GM21786 (cell line): ENCODE results near the gene SRL.
"Not testable (repeated sequence)": the region's sequence is repeated elsewhere in the genome, so short reads cannot be mapped to it uniquely, and the experiment has no call there.

Experiments used
- ATAC-seq: cut with Tn5 transposase; IDR thresholded peaks from one replicate; pipeline ENCODE4 v1.9.1; 2021; ENCODE audit not compliant: unreplicated experiment

Gene SRL

DNA sequence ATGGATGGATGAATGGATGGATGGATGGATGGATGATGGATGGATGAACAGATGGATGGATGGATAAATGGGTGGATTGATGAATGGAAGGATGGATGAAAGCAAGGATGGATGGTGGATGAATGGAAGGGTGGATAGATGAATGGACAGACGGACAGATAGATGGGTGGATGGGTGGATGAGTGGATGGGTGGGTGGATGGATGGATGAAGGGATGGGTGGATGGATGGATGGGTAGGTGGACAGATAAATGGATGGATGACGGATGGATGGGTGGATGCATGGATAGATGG is 14.9 kb downstream of the SRL start:
- no peak for ATAC-seq

DNA sequence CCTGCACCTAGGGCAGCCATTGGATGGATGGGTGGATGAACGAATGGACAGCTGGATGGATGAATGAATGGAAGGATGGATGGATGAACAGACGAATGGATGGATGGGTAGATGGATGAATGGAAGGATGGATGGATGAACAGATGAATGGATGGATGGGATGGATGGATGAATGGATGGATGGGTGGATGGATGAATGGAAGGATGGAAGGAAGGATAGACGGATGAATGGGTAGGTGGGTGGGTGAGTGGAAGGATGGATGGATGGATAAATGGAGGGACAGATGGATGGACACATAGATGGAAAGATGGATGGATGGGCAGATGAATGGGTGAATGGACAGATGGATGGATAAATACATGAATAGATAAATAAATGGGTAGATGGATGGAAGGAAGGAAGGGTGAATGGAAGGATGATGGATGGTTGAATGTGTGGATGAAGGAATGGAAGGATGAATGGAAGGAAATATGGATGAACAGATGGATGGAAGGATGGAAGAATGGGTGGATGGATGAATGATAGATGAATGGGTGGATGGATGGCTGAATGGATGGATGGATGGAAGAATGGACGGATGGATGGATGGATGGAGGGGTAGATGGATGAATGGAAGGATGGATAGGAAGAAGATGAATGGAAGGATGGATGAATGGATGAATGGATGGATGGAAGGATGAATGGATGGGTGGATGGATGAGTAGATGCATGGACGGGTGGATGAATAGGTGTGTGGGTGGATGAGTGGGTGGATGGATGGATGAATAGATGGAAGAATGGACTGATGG is 15.4 kb downstream of the SRL start:
- no peak for ATAC-seq

DNA sequence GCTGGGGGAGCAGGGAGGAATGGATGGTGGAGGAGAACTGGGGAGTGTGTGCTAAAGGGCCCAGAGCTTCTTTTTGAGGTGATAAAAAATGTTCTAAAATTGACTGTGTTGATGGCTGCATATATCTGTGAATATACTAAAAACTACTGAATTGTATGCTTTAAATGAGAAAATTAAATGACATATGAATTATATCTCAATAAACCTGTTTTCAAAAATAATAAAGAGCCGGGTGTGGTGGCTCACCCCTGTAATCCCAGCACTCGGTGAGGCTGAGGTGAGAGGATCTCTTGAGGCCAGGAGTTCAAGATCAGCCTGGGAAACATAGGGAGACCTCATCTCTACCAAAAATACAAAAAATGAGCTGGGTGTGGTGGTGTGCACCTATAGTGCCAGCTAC is 16.8 kb downstream of the SRL start:
- no peak for ATAC-seq

DNA sequence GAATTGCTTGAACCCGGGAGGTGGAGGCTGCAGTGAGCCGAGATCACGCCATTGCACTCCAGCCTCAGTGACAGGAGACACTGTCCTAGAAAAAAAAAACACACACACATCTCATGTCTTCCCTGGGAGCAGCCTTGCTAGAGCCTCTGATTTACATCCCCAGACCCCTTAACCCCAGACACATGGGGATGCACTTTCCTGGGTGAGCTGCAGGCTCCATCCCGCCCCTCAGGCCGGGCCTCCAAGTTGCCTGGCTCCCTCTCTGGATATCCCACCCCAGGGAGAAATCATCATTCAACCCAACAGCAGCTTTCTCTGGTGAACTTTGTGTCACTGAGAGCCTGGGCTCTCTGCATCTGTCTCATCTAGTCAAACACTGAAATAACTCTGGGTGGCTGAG is 21.5 kb downstream of the SRL start:
- no peak for ATAC-seq

DNA sequence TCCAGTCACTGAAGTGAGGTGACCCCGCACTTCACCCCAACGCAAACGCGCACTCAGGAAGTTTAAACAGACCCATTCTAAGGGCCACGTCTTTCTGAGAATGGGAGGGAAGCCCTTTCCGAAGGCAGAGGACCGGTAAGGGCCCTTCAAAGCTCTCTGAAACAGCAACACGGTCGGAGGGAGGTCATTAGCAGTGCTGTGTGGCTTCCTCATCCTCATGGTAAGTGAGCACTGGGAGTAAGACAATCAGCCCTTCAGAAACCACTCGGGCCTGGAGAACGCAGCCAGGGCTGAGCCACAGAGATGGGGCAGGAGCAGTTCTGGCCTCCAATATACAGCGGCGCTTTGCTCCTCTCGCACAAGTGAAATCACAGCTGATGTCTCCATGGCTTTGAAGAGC is 23.7 kb downstream of the SRL start:
- ATAC-seq: no peak

DNA sequence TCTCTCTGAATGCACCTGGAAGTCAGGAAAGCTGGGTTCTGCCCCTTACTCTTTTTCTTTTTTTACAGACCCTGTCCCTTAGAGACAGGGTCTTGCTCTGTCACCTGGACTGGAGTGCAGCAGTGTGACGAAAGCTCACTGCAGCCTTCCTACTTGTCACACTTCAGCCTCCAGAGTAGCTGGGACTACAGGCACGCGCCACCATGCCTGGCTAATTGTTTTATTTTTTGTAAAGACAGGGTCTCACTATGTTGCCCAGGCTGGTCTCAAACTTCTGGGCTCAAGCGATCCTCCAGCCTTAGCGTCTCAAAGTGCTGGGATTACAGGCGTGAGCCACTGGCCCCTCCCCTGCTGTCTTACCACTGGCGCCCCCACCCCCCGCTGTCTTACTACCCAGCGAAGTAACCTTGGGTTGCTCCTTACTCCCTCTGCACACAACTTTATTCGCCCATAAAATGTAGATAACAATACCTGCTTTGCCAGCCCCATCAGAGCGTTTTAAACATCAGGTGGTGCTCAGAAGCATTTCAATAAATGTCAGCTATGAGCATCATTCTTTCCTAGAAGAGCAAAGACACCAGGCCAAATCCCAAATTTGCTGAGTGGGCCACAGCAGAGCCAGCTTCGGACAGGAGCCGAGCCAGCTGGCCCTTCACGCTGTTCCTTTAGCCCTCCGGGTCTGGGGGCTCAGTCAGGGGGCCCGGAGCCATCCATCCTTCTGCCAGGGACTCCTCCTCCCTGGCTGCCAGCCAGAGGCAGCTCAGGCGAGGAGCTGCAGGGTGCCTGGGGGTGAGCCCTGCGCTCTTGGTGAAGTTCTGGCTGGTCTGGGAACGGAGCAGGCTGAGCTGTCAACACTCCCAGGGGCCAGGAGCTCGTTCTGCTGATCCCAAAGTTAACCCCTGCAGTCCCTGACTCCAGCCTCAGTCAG is 24.4 kb downstream of the SRL start:
- no peak for ATAC-seq

DNA sequence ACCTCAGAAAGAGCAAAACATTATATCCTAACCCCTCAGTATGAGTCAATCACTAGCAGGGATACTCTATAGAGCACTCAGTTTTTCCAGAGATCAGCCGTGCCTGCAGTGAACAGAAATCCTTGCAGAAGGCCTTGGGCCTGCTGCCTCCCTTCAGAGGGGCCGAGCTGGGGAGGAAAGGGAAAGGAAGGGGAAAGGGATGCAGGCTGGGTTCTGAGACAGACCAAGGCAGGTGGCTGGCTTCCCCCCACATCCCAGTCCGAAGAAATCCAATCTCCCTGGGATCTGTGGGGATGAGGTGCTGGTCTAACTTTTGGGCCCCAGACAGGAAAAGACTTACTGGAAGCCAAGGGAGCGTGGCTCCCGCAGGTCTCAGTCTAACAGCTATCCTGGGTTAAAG is 25.3 kb downstream of the SRL start:
- no peak for ATAC-seq

DNA sequence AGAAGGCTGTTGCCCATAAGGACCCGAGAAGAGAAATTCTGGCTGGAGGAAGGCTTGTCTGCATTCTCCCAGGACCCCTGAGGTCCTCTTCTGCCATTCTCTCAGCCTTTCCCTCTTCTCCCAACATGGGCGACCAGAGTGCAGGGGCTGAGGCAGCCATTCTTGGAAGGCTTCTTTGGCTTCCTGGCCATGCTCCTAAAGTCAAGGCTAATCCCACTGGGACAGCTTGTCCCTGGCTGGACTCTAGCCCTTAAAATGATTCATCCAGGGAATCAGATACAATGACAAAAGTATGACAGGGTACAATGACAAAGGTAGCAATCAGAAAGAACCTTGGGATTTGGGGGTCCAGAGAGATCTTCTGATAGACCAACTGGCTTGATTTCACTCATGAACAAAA is 26.8 kb downstream of the SRL start:
- no peak for ATAC-seq

DNA sequence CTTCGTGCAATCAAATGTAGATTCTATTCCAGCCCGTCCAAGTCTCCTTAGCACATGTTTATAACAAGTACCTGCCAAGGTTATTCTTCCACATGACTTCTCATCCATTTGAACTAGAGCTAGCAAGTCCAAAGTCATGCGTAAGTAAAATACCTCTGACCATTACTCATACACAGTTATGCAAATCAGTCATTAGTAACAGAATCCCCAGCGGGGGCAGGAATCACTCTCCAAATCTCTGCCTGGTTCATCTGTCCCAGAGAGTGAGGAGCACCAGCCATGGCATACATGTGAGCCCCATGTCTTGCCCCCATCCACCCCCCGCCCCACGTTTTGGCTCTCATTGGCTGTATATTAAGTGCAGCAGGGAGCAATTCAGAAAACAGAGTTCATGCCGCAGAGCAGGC is 27.7 kb downstream of the SRL start:
- no peak for ATAC-seq

DNA sequence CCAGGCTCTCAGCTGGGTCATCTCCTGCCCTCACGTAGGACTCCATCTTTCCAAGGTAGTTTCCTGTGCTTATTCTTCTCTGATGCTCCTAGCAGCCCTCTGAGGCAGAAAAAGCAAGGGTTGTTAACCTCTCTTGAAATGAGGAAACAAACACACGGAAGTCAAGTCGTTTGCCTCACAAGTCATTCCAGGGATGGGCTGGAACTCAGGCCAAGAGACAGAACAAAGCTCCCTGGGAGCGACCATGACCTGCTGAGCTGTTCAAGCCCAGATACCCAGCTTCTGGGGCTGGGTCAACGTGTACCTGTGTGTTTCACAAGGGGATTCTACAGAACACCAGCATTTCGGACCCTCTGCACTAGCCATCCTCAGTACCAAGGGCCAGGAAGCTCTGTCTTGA is 28.1 kb downstream of the SRL start:
- ATAC-seq: no peak

DNA sequence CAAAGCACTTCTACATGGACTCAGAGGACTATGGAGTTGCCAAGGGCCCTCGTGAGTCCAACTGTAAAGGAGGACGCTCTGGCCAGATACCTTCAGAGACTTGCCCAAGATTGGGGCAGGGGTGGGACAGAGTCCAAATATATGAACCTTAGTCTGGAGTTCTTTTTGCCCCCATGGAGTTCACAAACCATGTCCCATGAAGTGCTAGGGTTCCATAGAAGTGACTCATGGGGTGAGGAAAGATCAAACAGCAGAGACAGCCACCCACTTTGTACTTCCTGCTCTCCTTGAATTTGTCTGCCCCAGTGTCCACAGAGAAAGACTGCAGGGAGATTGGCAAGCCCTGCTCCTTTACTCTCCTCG is 29.0 kb downstream of the SRL start:
- no peak for ATAC-seq

DNA sequence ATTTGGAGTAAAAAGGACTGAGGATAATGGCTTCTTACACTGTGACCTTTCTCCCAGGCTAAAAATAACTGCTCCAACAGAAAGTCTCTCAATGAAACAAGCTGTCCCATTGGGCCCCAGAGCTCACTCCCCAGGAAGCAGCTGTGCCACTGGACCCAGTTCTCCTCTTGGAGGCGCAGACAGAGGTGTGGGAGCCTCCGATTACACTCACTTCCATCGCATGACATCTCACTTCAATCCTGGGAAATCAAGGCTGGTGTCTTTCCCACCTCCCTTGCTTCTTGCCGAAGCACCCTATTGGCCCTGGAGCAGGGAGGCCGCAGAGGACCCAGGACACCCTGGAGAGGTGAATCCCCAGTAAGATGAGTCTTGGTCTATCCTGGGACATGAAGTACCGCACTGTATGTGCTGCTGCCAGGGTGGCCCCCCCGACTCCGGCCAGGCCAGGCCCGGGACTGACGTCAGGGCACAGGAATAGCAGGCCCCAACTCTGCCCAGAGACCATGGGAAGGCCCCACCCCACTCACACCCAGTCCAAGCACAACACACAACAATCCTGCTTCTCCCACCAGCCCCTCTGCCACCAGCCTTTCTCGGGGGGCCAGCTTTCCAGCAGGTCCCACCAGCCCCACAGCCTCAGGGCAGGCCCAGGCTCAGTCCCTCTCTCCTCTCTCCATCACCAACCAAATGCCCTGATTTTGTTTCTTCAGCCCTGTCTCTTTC is 29.5 kb downstream of the SRL start:
- no peak for ATAC-seq

DNA sequence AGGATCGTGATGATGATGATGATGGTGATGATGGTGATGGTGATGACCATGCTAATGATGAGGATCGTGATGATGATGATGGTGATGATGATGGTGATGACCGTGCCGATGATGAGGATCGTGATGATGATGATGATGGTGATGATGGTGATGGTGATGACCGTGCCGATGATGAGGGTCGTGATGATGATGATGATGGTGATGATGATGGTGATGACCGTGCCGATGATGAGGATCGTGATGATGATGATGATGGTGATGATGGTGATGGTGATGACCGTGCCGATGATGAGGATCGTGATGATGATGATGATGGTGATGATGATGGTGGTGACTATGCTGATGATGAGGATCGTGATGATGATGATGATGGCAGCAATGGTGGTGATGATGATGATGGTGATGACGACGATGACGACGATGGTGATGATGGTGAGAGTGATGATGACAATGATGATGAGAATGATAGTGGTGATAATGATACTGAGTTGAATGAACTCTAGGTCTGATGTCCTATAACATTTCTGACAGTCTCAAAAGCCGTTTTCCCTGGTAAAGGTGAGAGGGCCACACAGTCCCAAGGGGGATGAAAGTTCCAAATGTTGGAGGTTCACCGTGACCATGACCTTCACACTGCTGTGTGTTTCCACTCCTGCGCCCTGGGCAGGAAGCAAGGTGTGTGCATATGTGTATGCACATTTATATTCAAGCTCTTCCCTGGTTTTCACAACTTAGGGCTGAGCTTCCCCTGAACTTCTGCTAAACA is 30.3 kb downstream of the SRL start:
- not testable (repeated sequence) for ATAC-seq

DNA sequence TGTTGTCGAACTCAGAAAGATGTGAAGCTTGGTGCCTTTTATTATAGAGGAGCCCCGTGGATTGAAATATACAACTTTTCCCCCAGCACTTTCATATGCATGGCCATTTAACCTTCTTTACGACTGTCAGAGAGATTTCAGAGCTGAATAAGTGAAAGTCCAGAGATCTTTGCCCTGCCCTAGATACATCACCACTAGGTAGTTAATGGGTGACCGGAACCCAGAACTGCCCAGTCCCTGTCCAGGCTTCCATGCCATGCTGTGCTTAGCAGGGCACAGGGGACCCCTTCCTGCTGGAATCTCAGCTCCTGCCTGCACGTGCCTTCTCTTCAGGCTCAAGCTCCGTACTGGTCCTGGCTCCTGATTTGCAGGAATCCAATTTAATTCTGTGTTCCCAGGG is 32.2 kb downstream of the SRL start:
- ATAC-seq: no peak

DNA sequence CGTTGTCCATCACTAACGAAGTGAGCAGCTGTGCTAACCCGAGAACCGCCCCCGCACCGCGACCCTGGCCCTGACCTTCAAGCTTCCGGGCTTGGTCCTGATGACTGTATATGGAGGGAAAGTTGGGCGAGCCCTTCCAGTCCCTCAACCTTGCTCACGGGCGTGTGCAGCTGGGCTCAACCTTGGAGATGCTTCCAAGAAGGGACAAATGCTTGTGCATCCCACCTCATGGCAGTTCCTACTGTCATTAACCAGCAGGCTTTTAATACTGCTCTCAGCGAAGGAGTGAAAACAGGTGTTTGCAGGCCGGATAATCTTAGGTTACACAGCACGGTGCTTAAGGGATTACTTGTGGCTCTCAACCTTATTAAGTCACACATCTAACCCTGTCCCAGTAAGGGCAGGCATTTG is 33.5 kb downstream of the SRL start:
- no peak for ATAC-seq

DNA sequence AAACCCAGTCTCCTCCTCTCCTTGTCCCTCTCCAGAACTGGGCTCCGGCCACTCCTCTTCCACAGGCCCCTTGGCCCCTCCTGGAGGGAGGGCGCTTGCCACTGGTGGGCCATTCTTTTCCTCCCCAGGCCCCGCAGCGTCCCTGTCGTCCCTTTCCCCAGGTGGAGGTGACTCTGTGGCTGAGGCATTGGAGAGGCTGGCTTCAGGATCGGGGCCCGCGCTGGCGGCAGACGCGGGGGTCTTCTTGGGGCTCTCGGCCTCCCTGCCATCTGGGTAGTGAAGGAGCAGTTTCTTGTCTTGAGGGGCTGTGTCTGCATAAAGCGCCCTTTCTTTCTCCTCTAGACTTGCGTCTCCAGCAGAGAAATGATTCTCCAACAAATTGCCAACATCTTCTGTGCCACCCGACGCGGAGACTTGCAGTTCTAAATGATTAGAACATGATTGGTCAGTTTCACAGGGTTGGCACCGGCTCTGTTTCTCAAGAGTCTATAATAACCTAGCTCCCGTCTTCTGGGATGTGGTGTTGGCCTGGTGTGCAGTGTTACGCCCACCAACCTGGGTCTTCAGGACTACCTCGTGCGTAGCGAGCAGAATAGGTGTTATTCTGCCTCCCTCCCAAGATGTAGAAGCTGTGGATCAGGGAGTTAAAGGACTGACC is 34.1 kb downstream of the SRL start:
- ATAC-seq: no peak

DNA sequence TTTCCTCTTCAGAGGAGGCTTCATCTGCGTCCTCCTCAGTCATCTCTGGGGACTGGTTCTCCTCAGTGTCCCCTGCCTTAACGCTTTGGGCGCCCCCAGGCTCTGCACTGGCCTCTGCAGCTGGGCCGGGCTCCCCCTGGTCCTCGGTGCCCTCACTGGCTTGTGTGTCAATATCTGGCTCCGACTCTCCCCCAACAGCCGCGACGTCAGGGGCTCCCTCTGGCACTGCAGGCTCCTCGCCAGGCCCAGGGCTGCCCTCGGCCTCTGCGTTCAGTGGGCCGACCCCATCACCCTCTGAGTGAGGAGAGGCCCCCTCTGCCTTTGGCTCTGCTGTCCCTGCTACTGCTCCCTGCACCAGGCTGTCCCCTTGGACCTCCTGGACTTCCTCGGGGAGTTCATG is 34.7 kb downstream of the SRL start:
- ATAC-seq: no peak

DNA sequence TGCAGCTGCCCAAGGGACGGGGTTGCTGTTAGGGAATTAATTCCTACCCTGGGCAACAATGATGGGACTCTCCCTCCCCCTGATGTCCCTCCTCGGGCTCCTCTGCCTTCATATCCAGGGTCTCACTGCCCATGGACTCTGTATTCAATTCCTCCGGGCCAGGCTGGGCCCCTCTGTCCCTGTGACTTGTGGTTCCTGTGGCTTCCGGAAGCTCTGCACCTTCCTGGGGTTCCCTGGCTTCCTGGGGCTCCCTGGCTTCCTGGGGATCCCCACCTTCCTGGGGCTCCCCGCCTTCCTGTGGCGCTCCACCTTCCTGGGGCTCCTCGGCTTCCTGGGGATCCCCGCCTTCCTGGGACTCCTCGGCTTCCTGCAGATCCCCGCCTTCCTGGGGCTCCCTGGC is 35.2 kb downstream of the SRL start:
- no peak for ATAC-seq

DNA sequence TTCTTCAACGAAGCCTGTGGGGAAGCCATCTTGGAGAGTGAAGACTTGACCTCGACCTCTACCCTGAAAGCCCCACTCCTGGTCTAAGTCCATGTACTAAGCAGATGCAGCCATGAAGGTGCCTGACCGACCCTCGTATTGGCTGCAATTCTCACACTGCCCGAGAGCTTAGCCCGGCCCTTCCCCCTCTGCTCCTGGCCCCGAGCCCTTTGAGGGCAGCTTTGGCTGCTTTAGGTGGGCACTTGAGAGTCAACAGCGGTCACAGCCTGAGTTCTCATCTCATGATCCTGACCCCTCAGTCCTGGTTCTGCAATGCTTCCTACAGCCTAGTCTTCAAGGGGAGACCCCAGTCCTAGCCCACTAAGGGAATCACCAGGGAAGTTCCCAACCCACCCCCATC is 35.9 kb downstream of the SRL start:
- ATAC-seq: no peak

DNA sequence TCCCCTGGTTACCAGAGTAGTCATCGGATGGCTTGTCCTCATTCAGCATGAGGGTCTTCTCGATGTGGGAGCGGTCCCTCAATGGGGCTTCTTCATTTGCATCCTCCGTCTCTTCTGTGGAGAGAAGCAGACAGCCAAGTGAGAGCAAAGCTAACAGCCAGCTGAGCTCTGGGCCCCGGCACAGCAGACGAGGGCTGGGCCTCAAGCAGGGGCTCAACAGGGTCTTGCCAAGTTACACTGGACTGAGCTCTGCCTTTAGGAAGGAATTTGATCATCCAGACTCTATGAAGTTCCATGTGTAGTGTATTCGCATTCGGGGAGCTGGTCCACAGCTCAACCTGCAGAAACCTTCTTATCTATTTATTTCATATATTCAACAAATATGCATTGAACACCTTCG is 37.4 kb downstream of the SRL start:
- no peak for ATAC-seq

DNA sequence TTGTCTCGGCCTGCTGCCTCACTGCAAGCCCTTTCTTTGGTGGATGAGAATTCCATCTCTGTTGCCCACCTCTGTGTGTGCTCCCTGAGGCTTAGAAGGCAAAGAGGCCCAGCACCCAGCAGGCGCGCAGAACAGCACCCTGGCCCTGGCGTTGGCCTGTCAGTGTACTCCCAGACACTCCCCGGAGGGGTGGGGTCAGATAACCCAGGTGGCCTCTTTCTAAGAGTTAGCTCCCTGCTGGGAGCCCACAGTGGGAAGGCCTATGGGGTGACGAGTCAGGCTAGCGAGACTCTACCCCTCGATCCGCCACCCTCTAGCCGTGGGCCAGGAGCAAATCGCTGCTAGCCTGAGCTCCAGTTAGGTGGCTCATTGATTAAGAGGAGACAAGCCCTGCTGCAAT is 38.1 kb downstream of the SRL start:
- ATAC-seq: no peak
